IPS-NIHi7 (cell line): ENCODE results near the gene CTNNB1.

Source experiments
- DNase-seq: peaks from one replicate; pipeline ENCODE4 v3.0.0; 2012; ENCODE audit warnings: mixed read lengths; ENCODE audit errors: extremely low spot score

CTNNB1 gene

GRCh38 chr3:41219424-41219823 is 20.1 kb downstream of the CTNNB1 start:
- DNase-seq, result no peak

- no peak for DNase-seq
These were observed 21.8 kb downstream of the CTNNB1 start for GRCh38 chr3:41220906-41221677.

- DNase-seq, result no peak
These were observed 22.7 kb downstream of the CTNNB1 start for GRCh38 chr3:41222012-41222411.

- DNase-seq, result no peak
These were observed 23.2 kb downstream of the CTNNB1 start for GRCh38 chr3:41222501-41222900.

GRCh38 chr3:41223078-41223477 is 23.8 kb downstream of the CTNNB1 start:
- no peak for DNase-seq

GRCh38 chr3:41223691-41224090 is 24.4 kb downstream of the CTNNB1 start:
- no peak for DNase-seq

- no peak for DNase-seq
These were observed 25.0 kb downstream of the CTNNB1 start for GRCh38 chr3:41224120-41224806.

GRCh38 chr3:41234823-41235721 is 35.8 kb downstream of the CTNNB1 start:
- DNase-seq, result no peak

GRCh38 chr3:41236228-41236627 is 36.9 kb downstream of the CTNNB1 start:
- DNase-seq, result no peak

GRCh38 chr3:41237907-41238306 is 38.6 kb downstream of the CTNNB1 start:
- DNase-seq, result no peak

GRCh38 chr3:41239587-41239986 is 40.3 kb downstream of the CTNNB1 start:
- DNase-seq, result no peak

- DNase-seq, result no peak
These were observed 41.9 kb downstream of the CTNNB1 start for GRCh38 chr3:41241161-41241560.

GRCh38 chr3:41241800-41242571 is 42.7 kb downstream of the CTNNB1 start:
- no peak for DNase-seq

- no peak for DNase-seq
These were observed 43.9 kb downstream of the CTNNB1 start for GRCh38 chr3:41243183-41243582.

- no peak for DNase-seq
These were observed 45.5 kb downstream of the CTNNB1 start for GRCh38 chr3:41244620-41245336.

- DNase-seq, result no peak
These were observed 48.0 kb downstream of the CTNNB1 start for GRCh38 chr3:41247055-41248004.

GRCh38 chr3:41248525-41248924 is 49.2 kb downstream of the CTNNB1 start:
- no peak for DNase-seq

GRCh38 chr3:41249318-41249717 is 50.0 kb downstream of the CTNNB1 start:
- DNase-seq, result no peak

GRCh38 chr3:41250825-41251224 is 51.5 kb downstream of the CTNNB1 start:
- no peak for DNase-seq

GRCh38 chr3:41251593-41251992 is 52.3 kb downstream of the CTNNB1 start:
- no peak for DNase-seq
